HL-60 (cell line): ENCODE results near the gene BUB1.
"Not testable (repeated sequence)": the region's sequence is repeated elsewhere in the genome, so short reads cannot be mapped to it uniquely, and the experiment has no call there.

ENCODE experiments used
- DNase-seq, 2 experiments: peaks; one replicate each; pipeline ENCODE4 v3.0.0-alpha.2; 2010 to 2020; ENCODE audit warnings: low read depth in 1 of 2, low spot score in 1 of 2
- H3K27ac ChIP-seq: fragments of 250-450 bp; sonication (Bioruptor Pico); replicated peaks from 2 replicates; pipeline ENCODE4 v1.5.1; 2020; ENCODE audit warnings: mild to moderate bottlenecking, moderate library complexity
- H3K27me3 ChIP-seq: fragments of 250-450 bp; sonication (Bioruptor Pico); 2 replicates; pipeline ENCODE4 v1.5.1; 2021; ENCODE audit warnings: mild to moderate bottlenecking, moderate library complexity; ENCODE audit not compliant: insufficient read depth, poor library complexity, severe bottlenecking
- H3K4me3 ChIP-seq: replicated peaks from 2 replicates; pipeline ENCODE4 v1.5.1; 2011; ENCODE audit warnings: mild to moderate bottlenecking, control low read depth, low read length; ENCODE audit not compliant: insufficient read depth

The BUB1 gene

DNA sequence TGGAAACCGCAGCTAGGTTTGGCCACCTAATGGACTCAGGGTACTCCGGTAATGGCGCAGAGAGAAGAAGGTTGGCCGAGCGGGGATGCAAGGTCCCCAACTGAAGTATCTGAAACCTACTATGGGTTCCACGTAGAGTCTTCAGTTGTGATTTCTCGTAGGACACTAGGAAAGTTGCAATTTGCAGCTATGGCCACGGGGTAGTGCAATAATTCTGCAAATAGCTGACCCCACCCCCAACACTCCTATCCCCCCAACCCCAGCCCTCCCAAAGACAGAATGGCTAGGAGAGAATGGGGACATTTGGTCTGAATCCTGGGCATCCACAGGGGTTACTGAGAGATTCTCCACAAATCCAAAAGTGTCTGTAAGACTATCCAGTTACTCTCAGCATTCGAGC lies 75.7 kb downstream of the BUB1 start:
- not testable (repeated sequence) for DNase-seq, H3K27ac ChIP-seq, H3K4me3 ChIP-seq, H3K27me3 ChIP-seq

DNA sequence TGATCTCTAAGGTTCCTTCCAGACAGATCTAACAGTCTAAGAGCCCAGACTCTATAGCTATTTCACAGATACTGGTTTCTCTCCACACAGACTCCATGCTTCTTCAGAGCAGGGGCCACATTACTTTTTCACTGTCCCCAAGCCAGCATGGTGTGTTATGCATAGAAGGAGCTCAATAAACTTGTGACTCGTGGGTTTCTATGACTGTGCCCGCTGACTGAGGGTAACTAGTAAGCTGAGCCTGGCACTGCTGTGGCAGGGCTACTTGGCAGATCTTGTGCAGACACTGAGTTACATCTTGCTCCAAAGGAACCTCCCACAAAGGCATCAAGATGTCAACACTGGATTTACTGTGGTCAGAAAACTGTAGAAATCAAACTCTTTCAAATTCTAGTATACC lies 85.9 kb downstream of the BUB1 start:
- DNase-seq, H3K27me3 ChIP-seq, H3K27ac ChIP-seq, H3K4me3 ChIP-seq: not testable (repeated sequence)

DNA sequence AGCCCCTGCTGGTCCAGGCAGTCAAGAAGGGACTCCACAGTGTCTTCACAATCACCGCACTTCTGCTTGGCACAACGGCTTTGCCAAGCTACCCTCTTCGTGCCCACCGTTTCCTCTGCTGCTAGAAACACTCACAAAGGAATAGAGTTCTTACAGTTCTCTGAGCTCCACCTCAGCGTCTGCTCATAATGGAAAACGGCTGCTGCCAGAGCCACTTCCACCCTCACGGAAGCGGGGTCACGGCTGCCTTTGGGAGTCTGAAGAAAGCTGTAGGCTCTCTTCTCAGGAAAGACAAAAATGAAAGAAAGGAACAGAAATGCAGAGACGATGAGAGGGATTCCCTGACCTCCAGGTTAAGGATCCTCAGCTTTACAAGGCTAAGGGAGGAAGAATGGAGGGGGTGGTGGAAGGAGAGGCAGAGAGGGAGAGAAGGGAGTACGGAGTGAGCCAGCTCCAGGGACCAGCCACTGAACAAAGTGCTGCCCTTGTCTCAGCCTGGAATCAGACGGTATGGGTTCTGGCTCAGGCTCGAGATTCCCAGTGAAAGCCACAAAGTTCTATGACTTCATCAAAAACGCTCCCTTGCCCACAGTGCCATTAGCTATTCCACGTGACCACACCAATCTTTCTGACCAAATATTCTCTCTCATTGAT lies 88.1 kb downstream of the BUB1 start:
- DNase-seq, H3K4me3 ChIP-seq, H3K27me3 ChIP-seq: not testable (repeated sequence)

DNA sequence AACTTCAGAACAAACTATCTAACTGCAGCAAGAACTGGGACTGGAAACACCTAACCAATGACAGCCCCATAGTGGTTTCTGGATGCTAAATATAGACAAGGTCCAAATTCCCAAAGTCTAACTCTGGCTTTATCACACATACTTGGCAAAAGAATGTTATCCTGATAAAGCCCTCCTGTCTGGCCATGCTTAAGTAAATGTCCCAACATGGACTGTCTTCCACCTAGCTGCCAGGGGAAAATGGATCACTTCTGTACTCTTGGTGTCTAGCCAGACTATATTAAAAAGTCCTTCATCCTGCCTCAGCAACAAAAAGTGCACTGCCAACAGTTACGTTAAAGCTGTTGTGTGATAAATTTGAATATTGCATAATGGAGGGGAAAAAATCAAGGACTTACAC lies 89.3 kb downstream of the BUB1 start:
- not testable (repeated sequence) for DNase-seq, H3K27me3 ChIP-seq, H3K27ac ChIP-seq, H3K4me3 ChIP-seq

More for the DNA sequence above, 88.1 kb downstream of the BUB1 start:
- not testable (repeated sequence) for H3K27ac ChIP-seq
